ENCODE measurements around the gene ASIC3.

The ASIC3 gene

DNA sequence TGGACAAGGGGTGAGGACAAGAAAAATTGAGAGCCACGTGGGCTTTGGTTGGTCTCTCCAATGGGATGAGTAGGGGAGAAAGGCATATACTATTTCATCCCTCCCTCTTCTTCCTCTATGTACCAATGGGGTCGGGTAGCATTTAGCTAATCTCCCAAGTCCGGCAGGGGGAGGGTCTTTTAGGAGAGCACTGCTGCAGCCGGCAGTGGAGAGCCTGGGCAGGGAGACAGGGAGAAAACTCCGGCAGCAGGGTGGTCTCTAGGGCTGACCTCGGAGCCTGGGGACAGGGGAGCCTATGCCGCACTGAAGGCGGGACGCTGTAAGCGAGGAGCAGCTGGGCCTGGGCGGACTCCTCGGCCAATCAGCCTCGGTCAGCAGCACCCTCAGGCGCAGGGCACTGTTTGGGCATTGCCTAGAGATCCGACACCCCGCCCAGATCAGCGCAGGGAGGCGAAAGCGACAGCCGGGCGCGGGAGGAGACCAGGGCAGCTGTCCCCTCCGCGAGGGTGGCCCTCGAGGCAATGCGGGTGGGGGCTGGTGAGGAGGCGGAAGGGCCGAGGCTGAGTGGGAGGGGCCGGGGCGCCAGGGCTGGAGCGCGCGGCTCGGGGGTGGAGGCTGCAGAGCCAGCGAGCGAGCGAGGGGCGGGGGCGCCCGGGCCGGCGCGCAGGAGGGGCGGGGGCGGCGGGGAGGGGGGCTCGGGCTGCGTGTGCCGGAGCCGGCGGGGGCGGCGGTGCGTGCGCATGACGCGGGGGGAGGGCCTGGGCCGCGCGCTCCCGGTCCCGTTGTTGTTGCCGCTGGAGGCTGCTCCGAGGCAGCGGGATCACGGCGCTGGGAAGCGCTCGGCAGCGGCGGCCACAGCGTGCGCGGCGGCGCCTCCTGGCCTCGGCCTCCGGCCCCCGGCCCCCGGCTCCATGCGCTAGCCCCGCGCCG is 37.6 kb downstream of the ASIC3 start, which contains the start of gene AGAP3:
Gene AGAP3, plus strand, starts transcription at position 785 of the 930 bp plus-strand sequence. CDS start 267 bp downstream, outside the sequence.
- peak; percentile 88 for DNase-seq (ENCODE audit: low read depth, low spot score)

DNA sequence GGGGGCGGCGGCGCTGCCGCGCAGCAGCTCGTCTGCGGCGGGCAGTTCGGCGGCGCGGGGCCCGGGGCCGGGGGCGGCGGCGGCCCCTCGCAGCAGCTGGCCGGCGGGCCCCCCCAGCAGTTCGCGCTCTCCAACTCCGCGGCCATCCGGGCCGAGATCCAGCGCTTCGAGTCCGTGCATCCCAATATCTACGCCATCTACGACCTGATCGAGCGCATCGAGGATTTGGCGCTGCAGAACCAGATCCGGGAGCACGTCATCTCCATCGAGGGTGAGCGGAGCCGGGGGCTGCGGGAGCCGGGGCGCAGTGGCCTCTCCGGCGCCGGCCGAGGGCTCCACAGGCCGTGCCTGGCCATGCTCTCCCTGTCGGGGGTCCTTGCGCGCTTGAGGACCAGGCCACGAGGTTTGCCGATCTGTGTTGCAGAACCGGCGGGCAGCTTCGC is 38.5 kb downstream of the ASIC3 start:
- DNase-seq (ENCODE audit: low read depth, low spot score) = peak; percentile 64

DNA sequence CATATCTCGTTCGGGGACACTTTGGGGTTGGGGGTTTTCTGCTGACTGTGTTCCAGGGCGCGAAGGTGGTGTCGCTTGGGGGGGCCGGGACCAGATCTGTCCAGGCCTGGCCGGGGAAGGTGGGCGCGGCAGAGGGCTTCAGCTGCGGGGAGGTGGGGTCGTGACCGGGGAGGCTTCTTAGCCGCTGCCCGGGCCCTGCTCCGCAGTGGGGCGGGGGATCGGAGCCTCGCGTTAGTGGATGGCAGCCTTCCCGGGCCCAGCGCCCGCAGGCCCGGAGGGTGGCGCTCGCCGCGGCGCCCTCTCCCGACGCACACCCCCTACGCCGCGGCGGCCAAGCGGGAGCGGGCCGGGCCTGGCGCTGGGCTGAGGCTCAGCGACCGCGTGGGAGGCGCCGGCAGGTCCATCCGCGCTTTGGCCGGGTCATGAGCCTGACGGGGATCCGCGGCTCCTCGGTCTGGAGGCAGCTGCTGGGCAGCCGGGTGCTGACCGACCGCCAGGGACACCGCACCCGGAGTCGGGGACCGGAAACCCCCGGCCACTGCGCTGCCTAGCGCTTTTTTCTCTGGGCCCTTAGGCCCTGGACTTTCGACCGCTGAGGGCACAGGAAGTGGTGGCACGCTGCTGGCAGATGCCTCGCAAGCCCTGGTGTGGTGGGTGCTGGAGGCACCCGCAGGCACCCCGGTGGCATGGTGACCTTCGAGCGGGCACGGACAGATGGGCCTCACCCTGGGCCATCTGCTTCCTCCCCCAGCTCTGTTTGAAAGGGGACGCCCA is 39.1 kb downstream of the ASIC3 start:
- peak; percentile 87 for DNase-seq (ENCODE audit: low read depth, low spot score)

DNA sequence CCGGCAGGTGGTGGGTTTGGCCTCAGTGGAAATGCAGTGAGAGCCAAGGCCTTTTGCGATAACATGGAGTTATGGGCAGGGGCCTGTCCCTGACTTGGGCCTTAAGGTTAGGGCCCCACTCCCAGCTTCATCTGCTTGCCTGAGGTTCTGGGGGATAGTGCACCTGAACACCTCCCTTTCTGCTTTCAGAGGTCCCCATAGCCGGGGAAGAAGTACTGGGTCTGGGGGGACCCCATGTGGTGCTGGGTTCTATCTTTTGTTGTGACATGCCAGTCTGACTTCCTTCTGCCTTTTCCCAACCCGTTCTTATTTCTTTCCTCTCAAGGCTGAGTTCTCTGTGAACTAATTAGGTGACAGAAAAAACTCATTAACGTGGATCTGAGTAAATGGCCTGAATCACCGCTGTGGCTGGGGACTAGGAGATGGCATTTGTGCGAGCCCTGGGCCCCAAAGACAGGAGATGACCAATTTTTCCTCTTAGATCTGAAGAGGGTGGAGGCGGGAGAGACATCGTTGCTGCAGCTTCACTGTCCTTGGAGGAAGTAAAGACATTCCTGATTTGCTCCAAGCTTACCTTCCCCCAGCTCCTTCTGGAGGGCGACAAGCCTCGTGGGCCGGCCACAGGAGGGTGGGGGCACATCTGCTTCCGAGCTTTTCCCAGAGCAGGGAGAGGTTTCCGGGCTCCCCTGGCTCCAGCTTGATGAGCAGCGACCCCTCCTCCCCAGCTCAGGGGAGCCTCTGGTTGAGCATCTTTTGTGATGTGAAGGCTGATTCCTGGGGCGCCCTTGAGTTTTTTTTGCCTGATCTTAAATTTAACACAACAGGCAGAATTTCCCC is 39.9 kb downstream of the ASIC3 start:
- DNase-seq (ENCODE audit: low read depth, low spot score) = peak; percentile 34

DNA sequence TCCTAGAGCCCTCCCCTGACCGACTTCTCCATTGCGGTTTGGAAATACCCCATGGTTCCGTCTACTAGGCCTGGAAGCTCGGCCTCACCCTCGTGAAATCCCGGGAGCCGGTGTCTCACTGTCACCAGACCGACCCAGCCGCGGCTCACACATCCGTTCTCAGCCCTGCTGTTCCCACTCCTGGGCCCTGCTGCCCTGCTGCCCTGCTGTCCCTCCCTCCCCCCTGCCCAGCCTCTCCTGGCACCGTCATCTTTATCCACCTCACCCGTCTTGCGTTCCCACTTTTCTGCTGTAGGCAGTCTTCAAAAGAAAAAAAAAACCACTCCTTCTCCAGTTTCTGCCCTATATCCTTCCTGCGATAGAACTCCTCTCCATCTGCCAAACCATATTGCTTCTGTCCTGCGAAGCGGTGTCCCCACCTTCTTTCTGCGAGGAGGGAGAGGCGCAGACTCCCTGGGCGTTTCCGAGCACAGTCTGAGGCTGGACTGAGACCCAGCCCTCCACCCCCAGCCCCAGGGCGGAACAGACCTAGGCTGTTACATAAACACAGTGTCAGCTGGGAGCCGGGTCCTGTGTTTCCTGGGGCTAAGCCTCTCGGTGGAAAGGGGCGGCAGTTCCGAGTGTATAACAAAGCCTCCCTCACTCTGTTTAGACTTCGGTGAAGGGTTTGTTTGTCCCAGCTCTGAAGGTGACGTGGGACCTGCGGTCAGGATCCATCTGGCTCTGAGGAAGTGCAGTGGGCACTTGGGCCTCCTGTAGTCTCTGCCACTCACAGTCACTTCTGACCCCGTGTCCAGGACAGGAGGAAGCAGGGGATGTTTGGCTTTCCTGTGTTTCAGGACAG is 40.7 kb downstream of the ASIC3 start:
- peak; percentile 81 for DNase-seq (ENCODE audit: low read depth, low spot score)

DNA sequence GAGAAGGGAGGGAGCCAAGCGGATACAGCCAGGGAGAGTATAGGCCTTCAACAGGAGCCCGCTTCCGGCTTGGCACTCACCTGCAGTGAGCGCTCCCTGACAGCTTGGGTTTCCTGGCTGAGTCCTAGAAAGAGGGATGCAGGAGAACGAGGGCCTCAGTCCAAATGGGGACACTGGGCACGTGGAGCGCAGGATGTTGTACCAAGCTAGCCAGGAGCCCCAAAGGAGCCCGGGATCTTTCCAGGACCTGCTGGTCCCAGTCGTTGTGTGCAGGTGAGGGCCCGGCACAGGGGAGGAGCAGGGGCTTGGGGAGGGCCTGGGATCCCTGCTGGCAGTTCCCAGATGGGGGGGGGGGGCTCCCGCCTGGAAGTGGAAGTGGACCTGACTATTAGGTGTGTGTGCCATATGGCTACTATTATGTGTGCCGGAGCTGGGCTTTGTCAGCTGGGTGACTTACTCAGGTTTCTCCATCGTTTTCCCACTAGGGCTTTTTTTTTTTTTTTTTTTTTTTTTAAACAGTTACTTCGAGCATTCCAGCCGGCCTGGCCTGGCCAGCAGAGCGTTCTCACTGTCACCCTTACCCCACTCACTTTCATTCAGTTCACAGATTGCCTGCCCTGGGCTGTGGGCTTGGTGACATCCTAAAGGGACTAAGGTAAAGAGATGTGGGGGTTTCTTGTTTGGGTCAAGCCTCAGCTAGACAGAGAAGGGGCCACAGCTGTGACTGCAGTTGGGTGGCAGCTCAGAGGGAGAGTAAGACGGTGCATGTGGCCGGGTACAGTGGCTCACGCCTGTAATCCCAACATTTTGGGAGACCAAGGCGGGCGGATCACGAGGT is 41.8 kb downstream of the ASIC3 start:
- peak; percentile 30 for DNase-seq (ENCODE audit: low read depth, low spot score)

DNA sequence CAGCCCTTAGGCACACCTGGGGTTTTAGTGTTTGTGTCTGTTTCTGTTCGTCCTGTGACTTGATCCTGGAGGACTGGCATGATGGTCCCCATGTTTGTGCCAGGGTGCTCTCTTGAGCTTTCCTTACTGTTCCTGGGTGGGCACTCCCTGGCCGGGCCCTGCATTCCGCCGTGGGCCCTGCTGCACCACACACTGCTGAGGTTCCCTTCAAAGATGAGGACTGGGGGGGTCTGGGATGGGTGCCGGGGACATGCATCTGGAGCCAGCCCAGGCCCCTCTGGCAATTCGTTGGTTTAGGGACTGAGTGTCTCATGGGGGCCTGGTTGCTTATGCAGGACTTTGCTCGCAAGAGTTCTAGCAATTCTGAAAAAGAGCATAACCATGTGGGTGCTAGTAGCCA is 42.7 kb downstream of the ASIC3 start:
- DNase-seq (ENCODE audit: low read depth, low spot score) = no peak

DNA sequence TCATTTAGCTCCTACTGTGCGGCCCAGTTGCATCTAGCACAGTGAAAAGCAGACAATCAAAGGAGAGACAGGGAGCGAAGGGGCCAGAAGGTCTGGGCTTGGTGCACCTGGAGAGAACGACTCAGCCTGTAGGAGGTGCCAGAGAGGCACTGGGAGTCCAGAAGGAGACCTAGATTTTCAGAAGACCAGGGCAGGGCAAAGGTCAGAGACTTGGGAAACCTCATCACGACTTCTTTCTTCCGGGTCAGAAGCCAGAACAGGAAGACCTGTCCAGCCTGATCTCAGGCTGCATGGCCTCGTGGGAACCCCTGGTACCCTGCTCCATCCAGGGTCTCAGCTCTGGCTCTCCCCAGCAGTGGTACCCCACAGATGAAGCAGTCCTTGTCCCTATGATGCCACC is 43.1 kb downstream of the ASIC3 start:
- no peak for DNase-seq (ENCODE audit: low read depth, low spot score)

DNA sequence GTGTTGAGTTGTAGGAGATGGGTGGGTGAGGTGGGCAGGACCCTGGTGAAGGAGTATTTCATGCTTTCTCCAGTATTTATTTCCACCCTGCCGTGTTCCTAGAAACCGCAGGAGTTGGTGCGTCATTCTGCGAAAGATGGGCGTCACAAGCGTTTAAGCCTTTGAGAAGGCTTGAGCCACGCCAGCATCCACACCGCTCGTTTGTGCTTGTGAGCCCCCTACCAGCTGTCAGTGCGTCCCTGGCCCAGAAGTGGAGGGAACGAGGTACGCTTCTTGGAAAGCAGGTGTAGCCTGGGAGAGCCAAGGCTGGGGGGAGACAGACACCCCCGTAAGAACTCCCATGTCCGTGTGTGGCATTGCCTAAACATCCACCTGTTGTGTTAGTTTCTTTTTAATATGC is 43.7 kb downstream of the ASIC3 start:
- no peak for DNase-seq (ENCODE audit: low read depth, low spot score)

DNA sequence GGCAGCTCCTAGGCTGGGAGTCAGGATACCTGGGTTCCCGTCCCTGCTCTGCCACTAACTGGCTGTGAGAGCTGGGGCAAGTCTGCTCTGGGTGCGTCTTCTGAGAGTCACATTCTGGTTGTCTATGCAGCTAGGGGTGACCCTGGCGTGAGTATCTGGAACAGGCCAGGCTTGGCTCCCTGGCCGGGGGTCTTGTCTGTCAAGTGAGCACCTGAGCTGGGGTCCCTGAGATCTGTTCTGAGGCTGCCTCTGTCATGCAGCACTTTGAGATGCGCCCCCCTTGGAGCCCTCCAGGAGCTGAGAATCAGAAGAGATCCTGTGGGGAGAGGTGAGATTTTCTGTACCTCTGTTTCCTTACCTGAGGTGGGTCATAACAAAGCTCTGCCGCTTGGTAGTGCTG is 45.4 kb downstream of the ASIC3 start:
- no peak for DNase-seq (ENCODE audit: low read depth, low spot score)

DNA sequence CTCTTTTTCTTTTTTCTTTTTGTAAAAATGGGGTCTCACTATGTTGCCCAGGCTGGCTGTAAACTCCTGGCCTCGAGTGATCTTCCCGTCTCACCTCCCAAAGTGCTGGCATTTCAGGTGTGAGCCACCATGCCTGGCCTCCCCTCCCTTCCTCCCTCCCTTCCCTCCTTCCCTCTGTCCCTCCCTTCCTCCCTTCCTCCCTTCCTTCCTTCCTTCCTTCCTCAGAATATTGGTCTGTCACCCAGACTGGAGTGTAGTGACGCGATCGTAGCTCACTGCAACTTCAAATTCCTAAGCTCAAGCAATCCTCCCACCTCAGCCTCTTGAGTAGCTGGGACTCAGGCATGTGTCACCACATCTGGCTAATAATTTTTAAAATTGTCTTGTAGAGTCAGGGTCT is 46.3 kb downstream of the ASIC3 start:
- no peak for DNase-seq (ENCODE audit: low read depth, low spot score)

DNA sequence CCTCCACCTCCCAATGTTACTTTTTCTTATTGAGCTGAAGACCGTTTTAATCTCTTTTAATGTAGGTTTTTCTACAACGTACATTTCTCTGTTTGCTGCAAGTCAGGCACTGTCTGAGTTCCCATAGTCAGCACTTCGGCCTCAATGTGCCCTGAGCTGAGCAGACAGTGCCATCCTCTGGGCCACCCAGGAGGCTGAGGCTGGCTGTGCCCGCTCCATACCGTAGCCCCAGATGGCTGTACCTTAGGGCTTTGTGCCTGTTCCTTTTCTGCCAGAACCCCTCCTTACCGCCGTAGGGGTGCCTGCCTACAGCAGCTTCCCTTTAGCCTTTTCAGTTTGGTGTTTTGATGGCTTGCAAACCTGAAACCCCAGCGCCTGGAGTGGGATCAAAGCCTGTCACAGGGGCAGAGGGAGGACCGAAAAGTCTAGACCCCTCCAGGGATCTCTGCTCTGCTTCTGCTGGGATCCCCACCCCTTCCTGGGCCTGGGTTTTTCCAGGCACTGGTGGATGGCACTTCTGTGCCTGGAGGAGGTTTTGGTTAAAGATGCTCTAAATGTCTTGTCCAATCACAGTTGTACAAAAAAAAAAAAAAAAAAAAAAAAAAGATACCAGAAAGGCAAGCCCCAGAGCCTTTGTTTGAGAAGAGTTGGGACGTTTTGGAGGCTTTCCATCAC is 46.9 kb downstream of the ASIC3 start:
- no peak for DNase-seq (ENCODE audit: low read depth, low spot score)

DNA sequence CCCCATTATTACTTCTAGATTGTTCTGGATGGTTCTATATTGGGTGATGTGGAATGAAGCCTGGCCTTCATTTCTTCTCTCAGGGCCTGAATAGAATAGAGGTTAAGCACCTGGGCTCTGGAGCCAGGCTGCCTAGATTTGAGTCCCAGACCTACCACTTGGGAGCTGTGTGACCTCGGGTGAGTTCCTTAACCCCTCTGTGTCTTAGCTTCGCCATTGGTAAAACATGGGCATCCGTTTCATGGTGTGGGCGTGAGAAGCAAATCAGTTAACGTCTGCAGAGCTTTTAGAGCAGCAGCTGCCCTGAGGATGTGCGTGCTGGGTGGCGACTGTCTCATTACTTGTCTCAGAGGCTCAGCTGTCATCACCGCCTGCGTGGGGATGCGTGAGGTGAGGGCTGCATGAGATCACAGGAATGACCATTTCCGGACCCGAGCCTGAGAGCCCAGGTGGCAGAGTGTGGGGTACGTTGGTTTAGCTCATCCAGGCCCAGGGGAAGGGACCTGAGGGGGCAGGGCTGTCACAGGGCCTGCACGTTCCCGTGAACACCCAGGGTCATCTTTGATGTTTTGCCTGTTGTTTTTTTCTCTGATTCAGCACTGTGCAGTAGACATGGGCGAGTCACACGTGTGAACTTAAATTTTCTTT is 47.6 kb downstream of the ASIC3 start:
- no peak for DNase-seq (ENCODE audit: low read depth, low spot score)

DNA sequence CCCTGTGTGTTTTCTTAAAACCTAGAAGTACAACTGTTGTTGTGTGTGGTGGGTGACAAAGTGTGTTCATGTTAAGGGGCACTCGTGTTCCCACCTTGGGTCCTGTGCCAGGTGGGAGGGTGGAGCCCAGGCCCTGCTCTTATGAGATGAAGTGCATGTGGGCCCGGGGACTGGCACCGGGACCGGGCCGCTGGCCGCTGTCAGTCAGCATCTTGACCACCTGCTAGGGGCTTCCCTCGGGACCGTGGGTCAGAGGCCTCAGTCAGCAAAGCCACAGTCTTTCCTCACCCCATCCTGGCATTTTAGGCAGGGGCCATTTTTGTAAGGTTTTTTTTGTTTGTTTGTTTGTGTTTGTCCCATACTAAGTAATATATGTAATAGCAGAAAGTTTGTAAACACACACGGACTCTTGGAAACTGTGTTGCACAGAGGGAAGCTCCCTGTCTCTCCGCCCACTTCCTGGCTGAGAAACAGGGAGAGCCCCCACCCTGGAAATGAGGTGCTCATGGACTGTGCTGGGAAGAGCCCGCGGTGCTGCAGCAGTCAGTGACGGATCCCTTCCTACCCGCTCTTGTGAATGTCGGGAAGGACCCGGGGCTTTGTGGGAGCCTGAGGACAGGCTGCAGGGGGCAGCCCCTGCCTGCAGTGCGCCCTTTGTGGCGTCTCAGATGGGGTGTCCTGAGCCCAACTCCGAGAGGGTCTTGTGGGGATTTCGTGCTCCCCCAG is 51.3 kb downstream of the ASIC3 start:
- no peak for DNase-seq (ENCODE audit: low read depth, low spot score)

DNA sequence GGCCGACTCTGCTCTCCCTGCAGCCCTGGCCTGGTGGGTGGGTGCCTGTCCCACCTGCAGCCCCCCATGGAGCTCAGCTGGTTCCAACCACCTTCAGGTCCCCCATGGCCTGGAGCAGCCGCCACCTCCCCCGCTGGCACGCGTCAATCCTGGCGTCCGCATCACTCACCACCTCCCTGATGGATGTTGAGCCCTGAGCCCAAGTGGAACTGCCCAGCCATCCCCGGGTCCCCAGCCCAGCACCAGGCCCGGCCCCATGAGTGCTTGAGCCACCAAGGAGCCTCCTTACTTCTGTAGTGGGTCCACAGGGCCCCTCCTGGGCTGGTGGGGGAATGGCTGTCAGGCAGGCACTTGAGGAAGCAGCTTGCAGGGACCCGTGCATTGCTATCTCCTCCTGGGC is 52.6 kb downstream of the ASIC3 start:
- DNase-seq (ENCODE audit: low read depth, low spot score) = no peak

DNA sequence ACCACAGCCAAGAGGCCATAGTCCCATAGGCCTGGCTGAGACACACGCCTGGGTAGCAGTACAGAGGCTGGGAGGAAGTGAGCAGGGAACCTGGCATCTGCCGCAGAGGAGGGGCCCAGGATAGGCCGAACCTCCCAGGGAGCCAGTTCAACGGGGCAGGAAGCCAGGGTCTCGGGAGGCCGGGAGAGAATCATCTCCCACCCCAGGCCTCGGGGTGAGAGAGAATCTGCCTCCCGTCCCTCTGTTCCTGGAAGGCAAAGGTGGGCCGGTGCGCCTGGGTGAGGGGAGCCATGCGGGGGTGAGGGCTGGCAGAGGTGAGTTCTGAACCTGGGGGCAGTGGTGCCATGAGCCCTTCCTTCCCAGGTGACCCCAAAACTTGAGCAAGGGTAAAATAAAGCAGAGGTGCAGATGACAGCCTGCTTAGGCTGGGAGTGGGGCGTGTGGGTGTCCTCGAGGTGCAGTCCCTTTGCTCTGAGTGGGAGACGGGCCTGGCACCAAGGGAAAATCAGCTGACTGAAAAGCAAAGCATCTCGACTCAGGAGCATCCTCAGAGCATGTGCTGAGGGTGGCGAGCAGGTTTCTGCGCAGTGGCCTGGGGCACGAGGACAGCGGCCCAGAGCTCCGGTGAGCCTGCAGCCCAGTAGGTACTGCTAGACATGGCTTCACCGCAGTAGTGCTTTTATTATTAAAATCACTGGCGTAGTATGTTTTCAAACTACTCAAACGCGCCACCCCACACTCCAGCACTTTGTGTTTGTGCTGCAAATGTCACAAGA is 53.5 kb downstream of the ASIC3 start:
- no peak for DNase-seq (ENCODE audit: low read depth, low spot score)
